Fibroblast of the conjunctiva (primary cell): ENCODE measurements around the gene RACGAP1.

Experiments used
- DNase-seq: peaks from one replicate; pipeline ENCODE4 v3.0.0-alpha.2; 2010; ENCODE audit warnings: low read depth

RACGAP1 gene

GRCh38 chr12:49941556-49942511 is 83.5 kb downstream of the RACGAP1 start:
- DNase-seq: no peak

- DNase-seq: no peak
These were observed 85.6 kb downstream of the RACGAP1 start for GRCh38 chr12:49939707-49940106.

- no peak for DNase-seq
These were observed 86.0 kb downstream of the RACGAP1 start for GRCh38 chr12:49939307-49939706.
